ENCODE data around the gene ADRA2B.

GRCh38 chr2:96121414-96121813 lies 5.0 kb upstream of the ADRA2B start:
- TF ChIP-seq, protein P1, sequence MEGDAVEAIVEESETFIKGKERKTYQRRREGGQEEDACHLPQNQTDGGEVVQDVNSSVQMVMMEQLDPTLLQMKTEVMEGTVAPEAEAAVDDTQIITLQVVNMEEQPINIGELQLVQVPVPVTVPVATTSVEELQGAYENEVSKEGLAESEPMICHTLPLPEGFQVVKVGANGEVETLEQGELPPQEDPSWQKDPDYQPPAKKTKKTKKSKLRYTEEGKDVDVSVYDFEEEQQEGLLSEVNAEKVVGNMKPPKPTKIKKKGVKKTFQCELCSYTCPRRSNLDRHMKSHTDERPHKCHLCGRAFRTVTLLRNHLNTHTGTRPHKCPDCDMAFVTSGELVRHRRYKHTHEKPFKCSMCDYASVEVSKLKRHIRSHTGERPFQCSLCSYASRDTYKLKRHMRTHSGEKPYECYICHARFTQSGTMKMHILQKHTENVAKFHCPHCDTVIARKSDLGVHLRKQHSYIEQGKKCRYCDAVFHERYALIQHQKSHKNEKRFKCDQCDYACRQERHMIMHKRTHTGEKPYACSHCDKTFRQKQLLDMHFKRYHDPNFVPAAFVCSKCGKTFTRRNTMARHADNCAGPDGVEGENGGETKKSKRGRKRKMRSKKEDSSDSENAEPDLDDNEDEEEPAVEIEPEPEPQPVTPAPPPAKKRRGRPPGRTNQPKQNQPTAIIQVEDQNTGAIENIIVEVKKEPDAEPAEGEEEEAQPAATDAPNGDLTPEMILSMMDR (IDR thresholded peaks at IDR 0.05) = no peak
- TF ChIP-seq POLR2A (IDR thresholded peaks at IDR 0.05; ENCODE audit: low read depth) = no peak
- no peak for TF ChIP-seq POLR2AphosphoS5 (IDR thresholded peaks at IDR 0.05)

All from esophagus muscularis mucosa (tissue), 3 donors.